ENCODE data around the gene RTL1. TPM values are rescaled to one million over a fixed set of nuclear protein-coding genes. Genes with fewer than 3 reads are reported as not detected.

RTL1 gene
- total and polyA plus RNA-seq, 2 of the 8 experiments (the other 6 are each of a cell fraction or from before 2014, with no cell fraction given): not detected

DNA sequence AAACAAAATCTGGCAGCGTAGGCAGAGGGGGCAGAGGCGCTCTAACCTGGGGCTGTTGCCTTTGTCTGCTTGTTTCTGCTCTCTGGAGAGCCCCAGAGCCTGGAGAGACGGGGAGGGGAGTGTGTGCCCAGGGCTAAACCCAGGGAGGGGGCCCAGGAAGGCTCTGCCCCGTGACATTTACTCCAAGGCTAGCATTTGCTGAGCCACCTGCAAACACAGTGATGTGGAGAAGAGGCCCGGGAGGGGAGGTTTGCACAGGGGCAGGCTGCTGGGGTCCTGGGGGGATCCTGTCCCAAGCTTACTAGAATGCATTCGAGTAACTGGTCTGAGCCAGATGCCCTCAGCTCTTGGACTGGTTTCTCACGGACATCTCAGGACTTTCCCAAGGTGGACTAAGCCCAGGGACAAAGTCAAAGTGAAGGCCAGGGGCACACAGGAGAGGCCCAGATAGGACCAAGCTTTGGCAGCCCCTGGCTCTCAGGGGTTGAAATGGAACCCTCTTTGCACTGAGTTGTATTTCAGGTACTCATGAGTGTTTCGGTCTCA lies 65.6 kb downstream of the RTL1 start:
- H4K91ac ChIP-seq (replicated peaks; ENCODE audit: insufficient read length, low read length): no peak overlapping the region
- peak overlapping the region; percentile 4; the same call in 1 of the 2 replicates for H4K8ac ChIP-seq (ENCODE audit: extremely low read depth, insufficient read depth, low read length)
- no peak overlapping the region for H3K4me2 ChIP-seq (ENCODE audit: insufficient read depth in 1 of 2, low read depth in 2 of 2, low read length in 2 of 2)
- H3K27ac ChIP-seq (ENCODE audit: low read depth, low read length): no peak overlapping the region
- peak overlapping the region; percentile 45 for H2BK120ac ChIP-seq (replicated peaks; ENCODE audit: low read depth, low read length)
- no peak overlapping the region for H3K4ac ChIP-seq (replicated peaks; ENCODE audit: insufficient read length, low read depth, low read length)
- no peak overlapping the region for H3K14ac ChIP-seq (ENCODE audit: insufficient read length)
- no peak overlapping the region for H3K56ac ChIP-seq (replicated peaks; ENCODE audit: insufficient read length, low read depth, low read length)
- H3K27me3 ChIP-seq (replicated peaks in 1 of 4; ENCODE audit: control insufficient read depth in 3 of 4, extremely low read depth in 1 of 4, insufficient read depth in 3 of 4, low read length in 3 of 4): no peaks in the 10 kb centered on the region; a peak in 2 of 7 replicates
- no peak overlapping the region for H2AK5ac ChIP-seq (ENCODE audit: low read depth, low read length)
- DNase-seq (ENCODE audit: low read depth in 1 of 2, low spot score in 2 of 2) (no peak), FAIRE-seq (no peak)
- 90% methylated on average over 8 of the region's 8 CpGs; no CpG with 5 or more reads in 1 of the 2 experiments for WGBS, 2 experiments (ENCODE audit: extremely low coverage in 1 of 2, insufficient coverage in 1 of 2, insufficient read length in 1 of 2, insufficient replicate concordance in 2 of 2, low coverage in 1 of 2, low lambda C conversion rate in 2 of 2, missing lambda C conversion rate in 1 of 2)
- H2BK20ac ChIP-seq (ENCODE audit: low read length): no peak overlapping the region
- no peak overlapping the region for H4K5ac ChIP-seq (ENCODE audit: insufficient read length, low read depth, low read length)
- no peak overlapping the region for H2BK5ac ChIP-seq (ENCODE audit: low read depth, low read length)
- no peak overlapping the region for H3K23ac ChIP-seq (ENCODE audit: insufficient read length)
- no peaks in the 10 kb centered on the region for H3K23me2 ChIP-seq (ENCODE audit: low read depth, low read length)
- CTCF ChIA-PET (ENCODE audit: partially characterized antibody): interaction anchor here (1.0 kb wide), 2 partner anchors 10 to 127 kb away, joined by 3 read pairs; no protein-coding TSS in a partner anchor
- no peaks in the 10 kb centered on the region for H3K79me1 ChIP-seq (ENCODE audit: low read depth, low read length)
- peaks cover 0 to 33% (median 22%) of the 10 kb centered on the region in 4 experiments; a peak in 6 of 7 replicates for H3K4me1 ChIP-seq (replicated peaks in 1 of 4; ENCODE audit: control insufficient read depth in 3 of 4, insufficient read depth in 4 of 4, low read length in 3 of 4)
- H2BK15ac ChIP-seq (ENCODE audit: low read length): 0 out of 2 replicates have a peak overlapping the region, but pooled peaks have one; percentile 31
- peak overlapping the region; percentile 55; the same call in 1 of the 2 replicates for H2BK12ac ChIP-seq (ENCODE audit: low read depth, low read length)
- H3K36me3 ChIP-seq (ENCODE audit: control insufficient read depth in 2 of 4, insufficient read depth in 4 of 4, low read length in 3 of 4): no peaks in the 10 kb centered on the region
- POLR2A ChIA-PET (ENCODE audit: partially characterized antibody): no interaction called here
- H4K20me1 ChIP-seq (replicated peaks in 1 of 2; ENCODE audit: control insufficient read depth in 1 of 2, insufficient read depth in 2 of 2, low read length in 2 of 2): no peaks in the 10 kb centered on the region
- no peaks in the 10 kb centered on the region for H3K79me2 ChIP-seq (ENCODE audit: control insufficient read depth in 1 of 2, insufficient read depth in 2 of 2, low read length in 2 of 2)
- H3K9me3 ChIP-seq (ENCODE audit: insufficient read depth in 2 of 2, low read depth in 1 of 2, low read length in 1 of 2): no peaks in the 10 kb centered on the region
- H3K9ac ChIP-seq (replicated peaks in 1 of 4; ENCODE audit: extremely low read depth in 1 of 4, low read depth in 3 of 4, low read length in 3 of 4): no peak overlapping the region
- H2AFZ ChIP-seq (ENCODE audit: low read length): no peak overlapping the region
- H3K18ac ChIP-seq (ENCODE audit: extremely low read depth, low read length): peak overlapping the region; percentile 19; the same call in 1 of the 2 replicates
- H3K4me3 ChIP-seq (ENCODE audit: extremely low read depth in 1 of 4, insufficient read depth in 2 of 4, low read depth in 3 of 4, low read length in 4 of 4): no peak overlapping the region
- no peak for TF ChIP-seq SP4 (IDR thresholded peaks at IDR 0.05; ENCODE audit: low read length)
- TF ChIP-seq RBBP5 (IDR thresholded peaks at IDR 0.05; ENCODE audit: borderline replicate concordance, low read depth, low read length): no peak
- no peak for TF ChIP-seq HDAC6 (IDR thresholded peaks at IDR 0.05; ENCODE audit: low read depth, low read length)
- TF ChIP-seq CBX5 (IDR thresholded peaks at IDR 0.05; ENCODE audit: low read depth, low read length): no peak
- no peak for TF ChIP-seq CTBP2 (IDR thresholded peaks at IDR 0.05; ENCODE audit: borderline replicate concordance, insufficient read depth, insufficient read length, low read length)
- TF ChIP-seq SUZ12 (IDR thresholded peaks at IDR 0.05; ENCODE audit: low read length): no peak
- no peak for TF ChIP-seq CHD2 (IDR thresholded peaks at IDR 0.05; ENCODE audit: low read length)
- no peak for TF ChIP-seq MAFK (IDR thresholded peaks at IDR 0.05; ENCODE audit: low read depth, low read length)
- TF ChIP-seq BACH1 (IDR thresholded peaks at IDR 0.05; ENCODE audit: low read length): no peak
- no peak for TF ChIP-seq TAF7 (optimal IDR thresholded peaks at IDR 0.05; ENCODE audit: borderline replicate concordance, low read depth, low read length)
- TF ChIP-seq CREB1 (IDR thresholded peaks at IDR 0.05): no peak
- TF ChIP-seq GTF2F1 (IDR thresholded peaks at IDR 0.05; ENCODE audit: borderline replicate concordance, low read depth, low read length): no peak
- TF ChIP-seq KDM4A (IDR thresholded peaks at IDR 0.05; ENCODE audit: low read depth, low read length, severe bottlenecking): no peak
- no peak for TF ChIP-seq GABPA (IDR thresholded peaks at IDR 0.05; ENCODE audit: borderline replicate concordance, insufficient read depth, low read length)

Measured in H1 (cell line).